GM23338 (cell line): ENCODE measurements around the gene IMMP1L. TPM values are rescaled to one million over a fixed set of nuclear protein-coding genes. Genes with fewer than 3 reads are reported as not detected.

Experiments used
- ATAC-seq: fragments of 200-7000 bp; cut with Tn5 transposase; 3 replicates; pipeline ENCODE4 v1.9.1; 2020
- DNase-seq: peaks from one replicate; pipeline ENCODE4 v3.0.0-alpha.2; 2015; ENCODE audit warnings: low spot score
- H2AFZ ChIP-seq: fragments of 200-600 bp; sonication (generic); 2 replicates; pipeline ENCODE4 v1.8.0; 2016; ENCODE audit warnings: antibody characterized with exemption, mild to moderate bottlenecking, moderate library complexity
- H3F3A ChIP-seq: fragments of 200-600 bp; sonication (generic); replicated peaks from 2 replicates; pipeline ENCODE4 v1.8.0; 2017; ENCODE audit warnings: antibody characterized with exemption, mixed run types, low read depth
- H3K27ac ChIP-seq: fragments of 200-600 bp; sonication (generic); 2 replicates; pipeline ENCODE4 v1.6.1; 2016; ENCODE audit warnings: low read depth
- H3K27me3 ChIP-seq: fragments of 200-600 bp; sonication (generic); 2 replicates; pipeline ENCODE4 v1.8.0; 2016; ENCODE audit warnings: mild to moderate bottlenecking, mixed run types, moderate library complexity; ENCODE audit not compliant: insufficient read depth
- H3K36me3 ChIP-seq: fragments of 200-600 bp; sonication (generic); 2 replicates; pipeline ENCODE4 v1.8.0; 2016; ENCODE audit warnings: mild to moderate bottlenecking; ENCODE audit not compliant: insufficient read depth
- H3K4me1 ChIP-seq: fragments of 200-600 bp; sonication (generic); 2 replicates; pipeline ENCODE4 v1.8.0; 2016; ENCODE audit warnings: mild to moderate bottlenecking, moderate library complexity; ENCODE audit not compliant: insufficient read depth
- H3K4me2 ChIP-seq: fragments of 200-600 bp; sonication (generic); 2 replicates; pipeline ENCODE4 v1.7.1; 2017; ENCODE audit warnings: mixed run types
- H3K4me3 ChIP-seq: fragments of 200-600 bp; sonication (generic); 2 replicates; pipeline ENCODE4 v1.6.1; 2016; ENCODE audit warnings: mixed run types
- H3K79me2 ChIP-seq: fragments of 200-600 bp; sonication (generic); replicated peaks from 2 replicates; pipeline ENCODE4 v1.8.0; 2017; ENCODE audit warnings: mild to moderate bottlenecking; ENCODE audit not compliant: insufficient read depth
- H3K9me2 ChIP-seq: fragments of 200-600 bp; sonication (generic); 2 replicates; pipeline ENCODE4 v1.8.0; 2017; ENCODE audit not compliant: insufficient read depth
- H4K20me1 ChIP-seq: fragments of 200-600 bp; sonication (generic); replicated peaks from 2 replicates; pipeline ENCODE4 v1.8.0; 2017; ENCODE audit warnings: mild to moderate bottlenecking; ENCODE audit not compliant: insufficient read depth
- H3K27ac Mint-ChIP-seq: 2 replicates; pipeline ENCODE4 v1.8.0; 2020; ENCODE audit warnings: inconsistent platforms, mild to moderate bottlenecking, moderate library complexity, mixed read lengths
- H3K27me3 Mint-ChIP-seq: 3 replicates; pipeline ENCODE4 v1.8.0; 2022; ENCODE audit warnings: low read depth, mild to moderate bottlenecking, moderate library complexity, mixed read lengths, inconsistent platforms; ENCODE audit not compliant: insufficient read depth, poor library complexity
- H3K36me3 Mint-ChIP-seq: 3 replicates; pipeline ENCODE4 v1.8.0; 2021; ENCODE audit warnings: low read depth, mild to moderate bottlenecking, inconsistent platforms, moderate library complexity, mixed read lengths
- H3K4me1 Mint-ChIP-seq: 3 replicates; pipeline ENCODE4 v1.8.0; 2020; ENCODE audit warnings: mild to moderate bottlenecking, inconsistent platforms, mixed read lengths
- H3K4me3 Mint-ChIP-seq: 3 replicates; pipeline ENCODE4 v1.8.0; 2021; ENCODE audit warnings: moderate library complexity, mild to moderate bottlenecking, inconsistent platforms, mixed read lengths
- H3K9me3 Mint-ChIP-seq: 3 replicates; pipeline ENCODE4 v1.8.0; 2020; ENCODE audit warnings: moderate library complexity, mild to moderate bottlenecking, inconsistent platforms, mixed read lengths
- EZH2phosphoT487 ChIP-seq: fragments of 200-600 bp; sonication (generic); IDR thresholded peaks from one replicate; pipeline ENCODE4 v1.8.1; 2018; ENCODE audit warnings: antibody characterized with exemption; ENCODE audit not compliant: unreplicated experiment
- STAT1 ChIP-seq: IDR thresholded peaks from one replicate; pipeline ENCODE4 v1.6.1; 2016; ENCODE audit warnings: antibody characterized with exemption; ENCODE audit not compliant: unreplicated experiment
- ZNF331 ChIP-seq: fragments of 250-450 bp; sonication (Bioruptor Pico); IDR thresholded peaks from 2 replicates; pipeline ENCODE4 v1.5.0; 2020; ENCODE audit warnings: low read depth, mild to moderate bottlenecking, moderate library complexity
- polyA plus RNA-seq: library from polyadenylated mRNA; unstranded; fragments of >200 nt; fragmentation: Nextera tagmentation; extraction: Ambion mirVana; gene quantifications from 2 replicates; pipeline ENCODE4 v1.2.1, GENCODE V29; 2016
- total RNA-seq: library from RNA; depleted of rRNA; stranded (reverse); fragments of >200 nt; shearing (Covaris generic); gene quantifications from 2 replicates; pipeline ENCODE4 v1.2.3, GENCODE V29; 2014
- TF ChIP-seq, protein P1 (sequence below): IDR thresholded peaks from one replicate; pipeline ENCODE4 v1.6.1; 2018; ENCODE audit warnings: antibody characterized with exemption; ENCODE audit not compliant: unreplicated experiment
- TF ChIP-seq, protein P2 (sequence below): IDR thresholded peaks from 2 replicates; pipeline ENCODE4 v1.6.1; 2016; ENCODE audit warnings: antibody characterized with exemption
- TF ChIP-seq, protein P3 (sequence below), 2 experiments: fragments of 200-600 bp in 1 of 2; sonication (generic) in 1 of 2; conservative IDR thresholded peaks; 2 replicates each; pipeline versions ENCODE4 v1.5.1 to v1.6.1; 2016 to 2017; ENCODE audit warnings: antibody characterized with exemption in 2 of 2, low read depth in 2 of 2, mild to moderate bottlenecking in 2 of 2, moderate library complexity in 1 of 2

Gene IMMP1L
- total and polyA plus RNA-seq, 2 experiments from 2014 or later, result 23.9 to 154 TPM

DNA sequence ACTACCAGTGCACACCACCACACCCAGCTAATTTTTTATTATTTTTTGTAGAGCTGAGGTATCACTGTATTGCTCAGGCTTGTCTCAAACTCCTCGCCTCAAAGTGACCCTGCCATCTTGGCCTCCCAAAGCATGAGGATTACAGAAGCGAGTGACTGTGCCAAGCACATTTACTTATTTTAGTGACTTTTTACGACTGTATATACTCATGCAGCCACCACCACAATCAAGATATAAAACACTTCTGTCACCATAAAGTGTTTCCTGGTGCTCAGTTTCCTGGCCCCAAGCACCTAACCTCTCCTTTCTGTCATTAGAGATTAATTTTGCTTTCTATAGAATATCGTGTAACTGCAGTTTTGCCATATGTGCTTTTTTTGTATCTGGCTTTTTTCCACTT is 26.1 kb upstream of the IMMP1L start:
- no peaks in the 10 kb centered on the region for H3K4me1 ChIP-seq
- no peak overlapping the region for H3K4me2 ChIP-seq
- Mint-ChIP-seq H3K4me1 (no peaks in the 10 kb centered on the region), H3K27ac (no peak overlapping the region), H3K36me3 (peaks cover 3% of the 10 kb centered on the region; the same call in 1 of the 3 replicates), H3K27me3 (no peaks in the 10 kb centered on the region), H3K4me3 (no peak overlapping the region), H3K9me3 (no peaks in the 10 kb centered on the region)
- H3F3A ChIP-seq, result no peaks in the 10 kb centered on the region
- H3K4me3 ChIP-seq, result no peak overlapping the region
- H3K9me2 ChIP-seq, result no peaks in the 10 kb centered on the region
- ATAC-seq, result no peak
- H3K79me2 ChIP-seq, result no peaks in the 10 kb centered on the region
- no peak overlapping the region for H3K27ac ChIP-seq
- no peak overlapping the region for H2AFZ ChIP-seq
- TF ChIP-seq EZH2phosphoT487 (no peak), ZNF331 (CRISPR knock-in tag) (no peak), STAT1 (no peak)
- TF ChIP-seq, protein P1, sequence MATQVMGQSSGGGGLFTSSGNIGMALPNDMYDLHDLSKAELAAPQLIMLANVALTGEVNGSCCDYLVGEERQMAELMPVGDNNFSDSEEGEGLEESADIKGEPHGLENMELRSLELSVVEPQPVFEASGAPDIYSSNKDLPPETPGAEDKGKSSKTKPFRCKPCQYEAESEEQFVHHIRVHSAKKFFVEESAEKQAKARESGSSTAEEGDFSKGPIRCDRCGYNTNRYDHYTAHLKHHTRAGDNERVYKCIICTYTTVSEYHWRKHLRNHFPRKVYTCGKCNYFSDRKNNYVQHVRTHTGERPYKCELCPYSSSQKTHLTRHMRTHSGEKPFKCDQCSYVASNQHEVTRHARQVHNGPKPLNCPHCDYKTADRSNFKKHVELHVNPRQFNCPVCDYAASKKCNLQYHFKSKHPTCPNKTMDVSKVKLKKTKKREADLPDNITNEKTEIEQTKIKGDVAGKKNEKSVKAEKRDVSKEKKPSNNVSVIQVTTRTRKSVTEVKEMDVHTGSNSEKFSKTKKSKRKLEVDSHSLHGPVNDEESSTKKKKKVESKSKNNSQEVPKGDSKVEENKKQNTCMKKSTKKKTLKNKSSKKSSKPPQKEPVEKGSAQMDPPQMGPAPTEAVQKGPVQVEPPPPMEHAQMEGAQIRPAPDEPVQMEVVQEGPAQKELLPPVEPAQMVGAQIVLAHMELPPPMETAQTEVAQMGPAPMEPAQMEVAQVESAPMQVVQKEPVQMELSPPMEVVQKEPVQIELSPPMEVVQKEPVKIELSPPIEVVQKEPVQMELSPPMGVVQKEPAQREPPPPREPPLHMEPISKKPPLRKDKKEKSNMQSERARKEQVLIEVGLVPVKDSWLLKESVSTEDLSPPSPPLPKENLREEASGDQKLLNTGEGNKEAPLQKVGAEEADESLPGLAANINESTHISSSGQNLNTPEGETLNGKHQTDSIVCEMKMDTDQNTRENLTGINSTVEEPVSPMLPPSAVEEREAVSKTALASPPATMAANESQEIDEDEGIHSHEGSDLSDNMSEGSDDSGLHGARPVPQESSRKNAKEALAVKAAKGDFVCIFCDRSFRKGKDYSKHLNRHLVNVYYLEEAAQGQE, result no peak
- H4K20me1 ChIP-seq, result 0 out of 2 replicates have a peak, but pooled peaks cover 4% of the 10 kb centered on the region
- no peak for DNase-seq
- no peaks in the 10 kb centered on the region for H3K36me3 ChIP-seq
- H3K27me3 ChIP-seq, result no peaks in the 10 kb centered on the region

DNA sequence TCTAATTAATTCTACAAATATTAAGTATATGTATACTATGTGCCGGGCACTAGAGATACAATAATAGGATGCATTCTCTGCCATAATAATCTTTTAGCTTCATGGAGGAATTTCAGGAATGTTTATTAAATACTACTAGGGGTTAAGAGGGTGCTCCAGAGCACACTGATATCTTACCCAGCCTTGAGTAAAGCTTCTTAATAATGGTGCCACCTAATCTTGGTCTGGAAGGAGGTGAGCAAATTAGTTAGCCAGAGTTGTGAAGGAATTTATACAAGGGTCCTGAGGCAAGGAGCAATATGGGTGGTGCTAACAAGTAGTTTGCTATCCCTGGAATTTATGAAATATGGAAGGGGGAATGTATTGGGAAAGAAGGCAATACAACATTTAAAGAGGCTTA is 21.9 kb upstream of the IMMP1L start:
- Histone ChIP-seq H3K36me3 (no peaks in the 10 kb centered on the region), H3K4me2 (no peak overlapping the region), H3K79me2 (no peaks in the 10 kb centered on the region), H3K27ac (no peak overlapping the region), H3K4me3 (no peak overlapping the region), H3K4me1 (no peaks in the 10 kb centered on the region), H3K27me3 (no peaks in the 10 kb centered on the region), H4K20me1 (0 out of 2 replicates have a peak, but pooled peaks cover 4% of the 10 kb centered on the region), H2AFZ (no peak overlapping the region), H3K9me2 (no peaks in the 10 kb centered on the region), H3F3A (no peaks in the 10 kb centered on the region)
- H3K9me3 Mint-ChIP-seq, result no peaks in the 10 kb centered on the region
- no peak for ATAC-seq
- TF ChIP-seq, protein P2, sequence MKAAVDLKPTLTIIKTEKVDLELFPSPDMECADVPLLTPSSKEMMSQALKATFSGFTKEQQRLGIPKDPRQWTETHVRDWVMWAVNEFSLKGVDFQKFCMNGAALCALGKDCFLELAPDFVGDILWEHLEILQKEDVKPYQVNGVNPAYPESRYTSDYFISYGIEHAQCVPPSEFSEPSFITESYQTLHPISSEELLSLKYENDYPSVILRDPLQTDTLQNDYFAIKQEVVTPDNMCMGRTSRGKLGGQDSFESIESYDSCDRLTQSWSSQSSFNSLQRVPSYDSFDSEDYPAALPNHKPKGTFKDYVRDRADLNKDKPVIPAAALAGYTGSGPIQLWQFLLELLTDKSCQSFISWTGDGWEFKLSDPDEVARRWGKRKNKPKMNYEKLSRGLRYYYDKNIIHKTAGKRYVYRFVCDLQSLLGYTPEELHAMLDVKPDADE, result no peak
- TF ChIP-seq, protein P3, sequence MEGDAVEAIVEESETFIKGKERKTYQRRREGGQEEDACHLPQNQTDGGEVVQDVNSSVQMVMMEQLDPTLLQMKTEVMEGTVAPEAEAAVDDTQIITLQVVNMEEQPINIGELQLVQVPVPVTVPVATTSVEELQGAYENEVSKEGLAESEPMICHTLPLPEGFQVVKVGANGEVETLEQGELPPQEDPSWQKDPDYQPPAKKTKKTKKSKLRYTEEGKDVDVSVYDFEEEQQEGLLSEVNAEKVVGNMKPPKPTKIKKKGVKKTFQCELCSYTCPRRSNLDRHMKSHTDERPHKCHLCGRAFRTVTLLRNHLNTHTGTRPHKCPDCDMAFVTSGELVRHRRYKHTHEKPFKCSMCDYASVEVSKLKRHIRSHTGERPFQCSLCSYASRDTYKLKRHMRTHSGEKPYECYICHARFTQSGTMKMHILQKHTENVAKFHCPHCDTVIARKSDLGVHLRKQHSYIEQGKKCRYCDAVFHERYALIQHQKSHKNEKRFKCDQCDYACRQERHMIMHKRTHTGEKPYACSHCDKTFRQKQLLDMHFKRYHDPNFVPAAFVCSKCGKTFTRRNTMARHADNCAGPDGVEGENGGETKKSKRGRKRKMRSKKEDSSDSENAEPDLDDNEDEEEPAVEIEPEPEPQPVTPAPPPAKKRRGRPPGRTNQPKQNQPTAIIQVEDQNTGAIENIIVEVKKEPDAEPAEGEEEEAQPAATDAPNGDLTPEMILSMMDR (conservative IDR thresholded peaks at IDR 0.05; ENCODE audit: low read depth in 2 of 2), result no peak
- DNase-seq, result no peak
- H3K4me3 Mint-ChIP-seq, result no peak overlapping the region
- no peak overlapping the region for H3K27ac Mint-ChIP-seq
- no peaks in the 10 kb centered on the region for H3K4me1 Mint-ChIP-seq
- H3K27me3 Mint-ChIP-seq, result no peaks in the 10 kb centered on the region
- H3K36me3 Mint-ChIP-seq, result peaks cover 3% of the 10 kb centered on the region; the same call in 1 of the 3 replicates
